HG02642 (cell line): ENCODE results near the gene SIK3.

Experiments
- ATAC-seq: cut with Tn5 transposase; IDR thresholded peaks from one replicate; pipeline ENCODE4 v1.9.1; 2021; ENCODE audit warnings: mild to moderate bottlenecking; ENCODE audit not compliant: unreplicated experiment, poor library complexity

SIK3 gene

GRCh38 chr11:116881143-116881542 is 217.1 kb downstream of the SIK3 start:
- ATAC-seq = no peak

GRCh38 chr11:116879800-116880625 is 218.2 kb downstream of the SIK3 start:
- no peak for ATAC-seq

- ATAC-seq = no peak
Measured at GRCh38 chr11:116876656-116877055, 221.6 kb downstream of the SIK3 start.

GRCh38 chr11:116875194-116875593 is 223.0 kb downstream of the SIK3 start:
- ATAC-seq = no peak

GRCh38 chr11:116874251-116874650 is 224.0 kb downstream of the SIK3 start:
- ATAC-seq = no peak

GRCh38 chr11:116873381-116873780 is 224.8 kb downstream of the SIK3 start:
- ATAC-seq = no peak

- no peak for ATAC-seq
Measured at GRCh38 chr11:116871248-116871647, 227.0 kb downstream of the SIK3 start.

GRCh38 chr11:116870054-116870453 is 228.2 kb downstream of the SIK3 start:
- no peak for ATAC-seq

GRCh38 chr11:116869610-116870009 is 228.6 kb downstream of the SIK3 start:
- no peak for ATAC-seq

GRCh38 chr11:116868066-116868465 is 230.2 kb downstream of the SIK3 start:
- ATAC-seq = no peak

GRCh38 chr11:116867619-116868018 is 230.6 kb downstream of the SIK3 start:
- no peak for ATAC-seq

GRCh38 chr11:116866804-116867455 is 231.3 kb downstream of the SIK3 start:
- no peak for ATAC-seq

GRCh38 chr11:116865696-116866095 is 232.5 kb downstream of the SIK3 start:
- no peak for ATAC-seq

GRCh38 chr11:116864531-116864930 is 233.7 kb downstream of the SIK3 start:
- no peak for ATAC-seq

- no peak for ATAC-seq
Measured at GRCh38 chr11:116862951-116863350, 235.3 kb downstream of the SIK3 start.

GRCh38 chr11:116862185-116862584 is 236.0 kb downstream of the SIK3 start:
- ATAC-seq = no peak

GRCh38 chr11:116861539-116861938 is 236.7 kb downstream of the SIK3 start:
- no peak for ATAC-seq

GRCh38 chr11:116860303-116860702 is 237.9 kb downstream of the SIK3 start:
- no peak for ATAC-seq

- ATAC-seq = no peak
Measured at GRCh38 chr11:116859175-116859574, 239.1 kb downstream of the SIK3 start.

GRCh38 chr11:116857936-116858335 is 240.3 kb downstream of the SIK3 start:
- ATAC-seq = no peak

- ATAC-seq = no peak
Measured at GRCh38 chr11:116857316-116857715, 240.9 kb downstream of the SIK3 start.

- no peak for ATAC-seq
Measured at GRCh38 chr11:116856423-116856822, 241.8 kb downstream of the SIK3 start.
